Spleen (tissue), 7 donors: ENCODE data around the gene AMD1.

ENCODE experiments used
- POLR2AphosphoS5 ChIP-seq, 3 donors: sonication (generic); formaldehyde crosslinking; IDR thresholded peaks; one replicate each; pipeline ENCODE4 v1.5.1; 2017; ENCODE audit warnings: antibody characterized with exemption in 3 of 3
- TF ChIP-seq, protein P1 (sequence below), 11 experiments: fragments of 200-600 bp in 7 of 11; fragments of 450-650 bp in 4 of 11; sonication (generic) in 4 of 11; IDR thresholded peaks in 8 of 11; conservative IDR thresholded peaks in 3 of 11; 1 replicate in 7 of 11; 2 replicates in 4 of 11; pipeline versions ENCODE4 v1.4.0 to v1.8.0; 2016 to 2021; ENCODE audit warnings: antibody characterized with exemption in 11 of 11, inconsistent platforms in 4 of 11, mild to moderate bottlenecking in 1 of 11
- donor health status: DM: no; HTN: no; CAD: no; lungs with moderate emphysema.
- donor health status: DM: no; HTN: no; CAD: no.
- donor health status: DM: no; HTN: no; CAD: no.

DNA sequence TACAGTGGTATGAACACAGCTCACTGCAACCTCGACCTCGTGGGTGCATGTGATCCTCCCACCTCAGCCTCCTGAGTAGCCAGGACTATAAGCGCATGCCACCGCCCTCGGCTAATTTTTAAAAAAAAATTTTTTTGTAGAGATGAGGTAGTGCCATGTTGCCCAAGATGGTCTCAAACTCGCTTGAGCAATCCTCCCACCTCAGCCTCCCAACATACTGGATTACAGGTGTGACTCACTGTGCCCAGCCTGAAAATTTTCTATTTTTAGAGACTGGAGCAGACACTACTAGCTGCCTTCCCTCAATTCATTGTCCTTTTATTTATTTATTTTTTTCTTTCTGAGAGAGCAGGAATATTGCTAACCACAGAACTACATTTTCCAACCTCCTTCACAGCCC is 63.6 kb downstream of the AMD1 start:
- TF ChIP-seq, protein P1, sequence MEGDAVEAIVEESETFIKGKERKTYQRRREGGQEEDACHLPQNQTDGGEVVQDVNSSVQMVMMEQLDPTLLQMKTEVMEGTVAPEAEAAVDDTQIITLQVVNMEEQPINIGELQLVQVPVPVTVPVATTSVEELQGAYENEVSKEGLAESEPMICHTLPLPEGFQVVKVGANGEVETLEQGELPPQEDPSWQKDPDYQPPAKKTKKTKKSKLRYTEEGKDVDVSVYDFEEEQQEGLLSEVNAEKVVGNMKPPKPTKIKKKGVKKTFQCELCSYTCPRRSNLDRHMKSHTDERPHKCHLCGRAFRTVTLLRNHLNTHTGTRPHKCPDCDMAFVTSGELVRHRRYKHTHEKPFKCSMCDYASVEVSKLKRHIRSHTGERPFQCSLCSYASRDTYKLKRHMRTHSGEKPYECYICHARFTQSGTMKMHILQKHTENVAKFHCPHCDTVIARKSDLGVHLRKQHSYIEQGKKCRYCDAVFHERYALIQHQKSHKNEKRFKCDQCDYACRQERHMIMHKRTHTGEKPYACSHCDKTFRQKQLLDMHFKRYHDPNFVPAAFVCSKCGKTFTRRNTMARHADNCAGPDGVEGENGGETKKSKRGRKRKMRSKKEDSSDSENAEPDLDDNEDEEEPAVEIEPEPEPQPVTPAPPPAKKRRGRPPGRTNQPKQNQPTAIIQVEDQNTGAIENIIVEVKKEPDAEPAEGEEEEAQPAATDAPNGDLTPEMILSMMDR (IDR thresholded peaks at IDR 0.05 in 8 of 11, conservative IDR thresholded peaks at IDR 0.05 in 3 of 11) = no peak
- no peak for TF ChIP-seq POLR2AphosphoS5 (IDR thresholded peaks at IDR 0.05)
